Colonic mucosa (tissue), 4 donors: Measurements from ENCODE around the gene NPTXR. TPM values are rescaled to one million over a fixed set of nuclear protein-coding genes. Genes with fewer than 3 reads are reported as not detected.

Experiments used
- DNase-seq: peaks from one replicate; pipeline ENCODE4 v3.0.0-alpha.2; 2020
- H3K27ac ChIP-seq: fragments of 200-600 bp; one replicate; pipeline ENCODE4 v1.8.0; 2021
- H3K27me3 ChIP-seq: fragments of 200-600 bp; one replicate; pipeline ENCODE4 v1.8.0; 2021
- H3K36me3 ChIP-seq: fragments of 200-600 bp; one replicate; pipeline ENCODE4 v1.8.0; 2021
- H3K4me1 ChIP-seq: fragments of 200-600 bp; one replicate; pipeline ENCODE4 v1.8.0; 2021; ENCODE audit warnings: mild to moderate bottlenecking
- H3K4me3 ChIP-seq: fragments of 200-600 bp; one replicate; pipeline ENCODE4 v1.8.0; 2021
- H3K9ac ChIP-seq, 2 donors: one replicate each; pipeline ENCODE4 v1.7.0; 2013; ENCODE audit warnings: control low read depth in 2 of 2, low read depth in 2 of 2, low read length in 2 of 2
- H3K9me3 ChIP-seq: fragments of 200-600 bp; one replicate; pipeline ENCODE4 v1.8.0; 2021
- CTCF ChIP-seq: fragments of 200-600 bp; IDR thresholded peaks from one replicate; pipeline ENCODE4 v1.8.0; 2022; ENCODE audit warnings: antibody characterized with exemption, mild to moderate bottlenecking
- intact Hi-C: fragments of 100-400 bp; cut with DNase I; formaldehyde crosslinking; loops from one replicate; pipeline ENCODE4 v1.14.1; 2022
- total RNA-seq, 2 donors: library from RNA; stranded (reverse); fragmentation: NEBNext Ultra II Directional in 1 of 2; extraction: Animal tissue kit (Norgen Biotek cat#: 25700) in 1 of 2; gene quantifications; one replicate each; pipeline ENCODE4 v1.2.1, GENCODE V29; 2021
- donor health status: healthy.
- donor health status: DM: no; HTN: no; CAD: no.
- donor health status: DM: no; HTN: no; CAD: no.

Gene NPTXR
- 1 to 10 TPM in 1 of 2 donors, under 1 TPM in 1; 0.82 to 2.0 TPM for total RNA-seq

- no peaks in the 10 kb centered on the region for H3K9me3 ChIP-seq
- TF ChIP-seq CTCF = no peak
- H3K27me3 ChIP-seq = peaks cover 23% of the 10 kb centered on the region
- H3K4me3 ChIP-seq = peak within 1 kb of the TSS; percentile 37
- H3K36me3 ChIP-seq = no peaks in the 10 kb centered on the region
- intact Hi-C loops = loop anchor here (10.0 kb wide), 1 partner anchor 69 kb away; no protein-coding TSS in a partner anchor
- no peak for DNase-seq
- no peak within 1 kb of the TSS for H3K27ac ChIP-seq
- H3K9ac ChIP-seq = peak within 1 kb of the TSS in 1 of 2 donors; percentile 53
- peaks cover 3% of the 10 kb centered on the region for H3K4me1 ChIP-seq
Observed at GRCh38 chr22:38843657-38844314, at the start of gene NPTXR. NPTXR (minus strand) TSS chr22:38844028.

- Histone ChIP-seq H3K4me1 (no peaks in the 10 kb centered on the region), H3K4me3 (no peak overlapping the region), H3K9me3 (no peaks in the 10 kb centered on the region), H3K27ac (no peak overlapping the region), H3K9ac (no peak overlapping the region), H3K36me3 (no peaks in the 10 kb centered on the region), H3K27me3 (no peaks in the 10 kb centered on the region)
- no peak for TF ChIP-seq CTCF
- intact Hi-C loops = no loop called here
- no peak for DNase-seq
Observed at GRCh38 chr22:38891256-38891655, 47.4 kb upstream of the NPTXR start.

- intact Hi-C loops = no loop called here
- Histone ChIP-seq H3K4me3 (no peak overlapping the region), H3K4me1 (no peaks in the 10 kb centered on the region), H3K9ac (no peak overlapping the region), H3K27ac (no peak overlapping the region), H3K36me3 (no peaks in the 10 kb centered on the region), H3K27me3 (no peaks in the 10 kb centered on the region), H3K9me3 (no peaks in the 10 kb centered on the region)
- TF ChIP-seq CTCF = no peak
- DNase-seq = no peak
Observed at GRCh38 chr22:38890377-38890776, 46.5 kb upstream of the NPTXR start.

- TF ChIP-seq CTCF = no peak
- no peaks in the 10 kb centered on the region for H3K36me3 ChIP-seq
- H3K9me3 ChIP-seq = no peaks in the 10 kb centered on the region
- H3K4me3 ChIP-seq = no peak overlapping the region
- DNase-seq = no peak
- intact Hi-C loops = no loop called here
- no peak overlapping the region for H3K27ac ChIP-seq
- H3K27me3 ChIP-seq = no peaks in the 10 kb centered on the region
- no peak overlapping the region for H3K9ac ChIP-seq
- H3K4me1 ChIP-seq = no peaks in the 10 kb centered on the region
Observed at GRCh38 chr22:38886333-38886732, 42.5 kb upstream of the NPTXR start.

- no peak overlapping the region for H3K4me3 ChIP-seq
- no peaks in the 10 kb centered on the region for H3K9me3 ChIP-seq
- intact Hi-C loops = no loop called here
- no peaks in the 10 kb centered on the region for H3K36me3 ChIP-seq
- no peak overlapping the region for H3K27ac ChIP-seq
- DNase-seq = no peak
- H3K4me1 ChIP-seq = no peaks in the 10 kb centered on the region
- TF ChIP-seq CTCF = no peak
- no peaks in the 10 kb centered on the region for H3K27me3 ChIP-seq
- no peak overlapping the region for H3K9ac ChIP-seq
Observed at GRCh38 chr22:38882972-38883622, 39.3 kb upstream of the NPTXR start.
